ENCODE results near the gene MAPRE2.
A peak's percentile ranks its signal among the peaks of the same experiment; 100 is the strongest.

Gene MAPRE2

GRCh38 chr18:35062408-35062807 lies 21.2 kb downstream of the MAPRE2 start:
- no peak for DNase-seq (ENCODE audit: low spot score)

- DNase-seq (ENCODE audit: low spot score): no peak
These were observed 22.9 kb downstream of the MAPRE2 start for GRCh38 chr18:35063875-35064690.

- no peak for DNase-seq (ENCODE audit: low spot score)
These were observed 26.2 kb downstream of the MAPRE2 start for GRCh38 chr18:35067454-35067853.

- no peak for DNase-seq (ENCODE audit: low spot score)
These were observed 30.6 kb downstream of the MAPRE2 start for GRCh38 chr18:35071819-35072247.

- no peak for DNase-seq (ENCODE audit: low spot score)
These were observed 31.4 kb downstream of the MAPRE2 start for GRCh38 chr18:35072616-35073015.

GRCh38 chr18:35073186-35074105 lies 32.2 kb downstream of the MAPRE2 start:
- DNase-seq (ENCODE audit: low spot score): no peak

GRCh38 chr18:35074581-35074980 lies 33.4 kb downstream of the MAPRE2 start:
- no peak for DNase-seq (ENCODE audit: low spot score)

GRCh38 chr18:35075132-35075531 lies 33.9 kb downstream of the MAPRE2 start:
- no peak for DNase-seq (ENCODE audit: low spot score)

- no peak for DNase-seq (ENCODE audit: low spot score)
These were observed 35.1 kb downstream of the MAPRE2 start for GRCh38 chr18:35076135-35076924.

GRCh38 chr18:35077937-35078336 lies 36.7 kb downstream of the MAPRE2 start:
- no peak for DNase-seq (ENCODE audit: low spot score)

GRCh38 chr18:35080058-35080457 lies 38.8 kb downstream of the MAPRE2 start:
- no peak for DNase-seq (ENCODE audit: low spot score)

GRCh38 chr18:35083174-35083712 lies 42.0 kb downstream of the MAPRE2 start:
- DNase-seq (ENCODE audit: low spot score): no peak

GRCh38 chr18:35084494-35085449 lies 43.6 kb downstream of the MAPRE2 start:
- no peak for DNase-seq (ENCODE audit: low spot score)

- peak; percentile 28 for DNase-seq (ENCODE audit: low spot score)
These were observed 44.5 kb downstream of the MAPRE2 start for GRCh38 chr18:35085450-35086380.

- no peak for DNase-seq (ENCODE audit: low spot score)
These were observed 45.5 kb downstream of the MAPRE2 start for GRCh38 chr18:35086704-35087103.

GRCh38 chr18:35087726-35088125 lies 46.5 kb downstream of the MAPRE2 start:
- DNase-seq (ENCODE audit: low spot score): no peak

GRCh38 chr18:35088921-35089320 lies 47.7 kb downstream of the MAPRE2 start:
- DNase-seq (ENCODE audit: low spot score): no peak

- DNase-seq (ENCODE audit: low spot score): no peak
These were observed 48.2 kb downstream of the MAPRE2 start for GRCh38 chr18:35089382-35089781.

- no peak for DNase-seq (ENCODE audit: low spot score)
These were observed 48.8 kb downstream of the MAPRE2 start for GRCh38 chr18:35089891-35090550.

All from putamen (tissue), 1 donor.